Measurements from ENCODE around the gene MRC2. TPM values are rescaled to one million over a fixed set of nuclear protein-coding genes. Genes with fewer than 3 reads are reported as not detected.

The MRC2 gene
- total RNA-seq, 1 experiment from 2014 or later: 2.3 TPM

DNA sequence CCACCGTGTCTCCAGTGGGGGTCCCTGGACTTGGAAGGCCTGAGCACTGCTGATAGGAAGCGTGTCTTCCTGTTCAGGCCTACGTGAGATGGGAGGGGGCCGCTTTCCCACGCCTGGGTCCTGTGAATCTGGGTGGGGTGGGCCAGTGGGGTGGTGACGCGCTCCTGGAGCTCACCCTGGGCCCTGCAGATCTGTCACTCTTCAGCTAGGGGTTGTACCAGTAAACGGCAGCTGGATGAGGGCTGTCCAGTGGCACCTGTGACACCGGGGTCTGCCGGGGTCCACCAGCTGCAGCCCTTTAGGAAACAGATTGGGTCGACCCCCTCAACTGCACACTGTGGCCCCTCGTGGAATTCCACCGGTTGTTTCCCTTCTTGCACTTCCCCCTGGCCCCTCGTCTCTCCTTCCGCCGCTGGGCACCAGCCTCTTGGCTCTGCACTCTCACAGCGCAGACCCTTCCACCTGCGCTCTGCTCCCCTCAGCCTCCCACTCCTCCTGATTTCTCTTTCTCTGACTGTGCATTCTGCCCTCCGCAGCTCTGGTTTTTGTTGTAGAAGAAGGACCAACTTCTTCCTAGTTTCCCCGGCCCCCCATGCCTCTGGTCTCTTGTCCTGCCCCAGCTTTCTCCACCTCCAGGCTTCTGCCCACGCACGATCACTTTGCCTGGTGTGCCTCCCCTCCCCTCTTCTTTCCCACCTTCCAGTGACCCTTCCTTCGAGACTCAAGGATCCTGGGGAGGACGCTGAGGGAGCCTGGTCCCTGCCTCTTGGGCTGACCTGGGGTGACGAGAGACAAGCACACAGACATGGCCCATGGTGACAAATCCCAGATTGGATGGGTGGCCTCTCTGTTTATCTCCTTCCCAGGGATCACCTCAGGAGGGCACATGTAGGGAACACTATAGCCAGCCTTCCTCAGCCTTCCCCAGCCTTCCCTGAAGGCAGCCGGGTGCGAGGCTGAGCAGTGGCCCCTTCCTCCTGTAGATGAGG, 4.8 kb downstream of the MRC2 start:
- no TSS peak for BruUV-seq (replicated peaks)
- H3K4me3 Mint-ChIP-seq (ENCODE audit: low read depth, unreplicated experiment): no peak overlapping the region
- CTCF ChIA-PET: interaction anchor here (0.6 to 0.7 kb wide), 2 partner anchors 11 to 14 kb away, joined by 4 read pairs; no protein-coding TSS in a partner anchor
- H3K36me3 Mint-ChIP-seq (ENCODE audit: insufficient read depth, unreplicated experiment): peaks cover 9% of the 10 kb centered on the region
- H3K27ac Mint-ChIP-seq (ENCODE audit: unreplicated experiment): no peak overlapping the region
- TF ChIP-seq, protein P1, sequence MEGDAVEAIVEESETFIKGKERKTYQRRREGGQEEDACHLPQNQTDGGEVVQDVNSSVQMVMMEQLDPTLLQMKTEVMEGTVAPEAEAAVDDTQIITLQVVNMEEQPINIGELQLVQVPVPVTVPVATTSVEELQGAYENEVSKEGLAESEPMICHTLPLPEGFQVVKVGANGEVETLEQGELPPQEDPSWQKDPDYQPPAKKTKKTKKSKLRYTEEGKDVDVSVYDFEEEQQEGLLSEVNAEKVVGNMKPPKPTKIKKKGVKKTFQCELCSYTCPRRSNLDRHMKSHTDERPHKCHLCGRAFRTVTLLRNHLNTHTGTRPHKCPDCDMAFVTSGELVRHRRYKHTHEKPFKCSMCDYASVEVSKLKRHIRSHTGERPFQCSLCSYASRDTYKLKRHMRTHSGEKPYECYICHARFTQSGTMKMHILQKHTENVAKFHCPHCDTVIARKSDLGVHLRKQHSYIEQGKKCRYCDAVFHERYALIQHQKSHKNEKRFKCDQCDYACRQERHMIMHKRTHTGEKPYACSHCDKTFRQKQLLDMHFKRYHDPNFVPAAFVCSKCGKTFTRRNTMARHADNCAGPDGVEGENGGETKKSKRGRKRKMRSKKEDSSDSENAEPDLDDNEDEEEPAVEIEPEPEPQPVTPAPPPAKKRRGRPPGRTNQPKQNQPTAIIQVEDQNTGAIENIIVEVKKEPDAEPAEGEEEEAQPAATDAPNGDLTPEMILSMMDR (IDR thresholded peaks at IDR 0.05; ENCODE audit: unreplicated experiment): no peak
- no peak for DNase-seq
- intact Hi-C loops (cut with micrococcal nuclease; ENCODE audit: unreplicated experiment): no loop called here
- H3K9me3 Mint-ChIP-seq (ENCODE audit: low read depth, unreplicated experiment): no peaks in the 10 kb centered on the region
- peaks cover 17% of the 10 kb centered on the region for H3K27me3 Mint-ChIP-seq (ENCODE audit: unreplicated experiment)
- peaks cover 5% of the 10 kb centered on the region for H3K4me1 Mint-ChIP-seq (ENCODE audit: low read depth, unreplicated experiment)

DNA sequence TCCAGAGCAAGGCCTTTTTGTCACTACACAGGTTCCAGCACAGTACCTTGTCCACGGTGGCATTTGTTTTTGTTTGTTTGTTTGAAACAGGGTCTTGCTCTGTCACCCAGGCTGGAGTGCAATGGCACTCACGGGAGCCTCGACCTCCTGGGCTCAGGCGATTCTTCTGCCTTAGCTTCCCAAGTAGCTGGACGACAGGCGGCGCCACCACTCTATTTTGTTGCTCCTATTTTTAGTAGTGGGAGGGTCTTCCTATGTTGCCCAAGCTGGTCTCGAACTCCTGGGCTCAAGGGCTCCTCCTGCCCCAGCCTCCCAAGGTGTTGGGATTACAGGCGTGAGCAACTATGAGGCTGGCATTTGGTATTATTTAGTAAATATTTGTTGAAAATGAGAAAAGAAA, 10.3 kb downstream of the MRC2 start:
- Mint-ChIP-seq H3K27me3 (ENCODE audit: unreplicated experiment) (no peaks in the 10 kb centered on the region), H3K4me1 (ENCODE audit: low read depth, unreplicated experiment) (no peaks in the 10 kb centered on the region), H3K9me3 (ENCODE audit: low read depth, unreplicated experiment) (no peaks in the 10 kb centered on the region), H3K27ac (ENCODE audit: unreplicated experiment) (no peak overlapping the region), H3K36me3 (ENCODE audit: insufficient read depth, unreplicated experiment) (no peaks in the 10 kb centered on the region), H3K4me3 (ENCODE audit: low read depth, unreplicated experiment) (no peak overlapping the region)
- intact Hi-C loops (cut with micrococcal nuclease; ENCODE audit: unreplicated experiment): no loop called here
- TF ChIP-seq, protein P1 (IDR thresholded peaks at IDR 0.05; ENCODE audit: unreplicated experiment): no peak
- no peak for DNase-seq
- CTCF ChIA-PET: no interaction called here
- no TSS peak for BruUV-seq (replicated peaks)

- DNase-seq: no peak
- intact Hi-C loops (cut with micrococcal nuclease; ENCODE audit: unreplicated experiment): no loop called here
- Mint-ChIP-seq H3K4me3 (ENCODE audit: low read depth, unreplicated experiment) (no peak overlapping the region), H3K36me3 (ENCODE audit: insufficient read depth, unreplicated experiment) (no peaks in the 10 kb centered on the region), H3K4me1 (ENCODE audit: low read depth, unreplicated experiment) (no peaks in the 10 kb centered on the region), H3K9me3 (ENCODE audit: low read depth, unreplicated experiment) (no peaks in the 10 kb centered on the region), H3K27ac (ENCODE audit: unreplicated experiment) (no peak overlapping the region), H3K27me3 (ENCODE audit: unreplicated experiment) (no peaks in the 10 kb centered on the region)
- TF ChIP-seq, protein P1 (IDR thresholded peaks at IDR 0.05; ENCODE audit: unreplicated experiment): no peak
- CTCF ChIA-PET: no interaction called here
- BruUV-seq (replicated peaks): no TSS peak
Observed at GRCh38 chr17:62641153-62641552, 13.7 kb downstream of the MRC2 start.

DNA sequence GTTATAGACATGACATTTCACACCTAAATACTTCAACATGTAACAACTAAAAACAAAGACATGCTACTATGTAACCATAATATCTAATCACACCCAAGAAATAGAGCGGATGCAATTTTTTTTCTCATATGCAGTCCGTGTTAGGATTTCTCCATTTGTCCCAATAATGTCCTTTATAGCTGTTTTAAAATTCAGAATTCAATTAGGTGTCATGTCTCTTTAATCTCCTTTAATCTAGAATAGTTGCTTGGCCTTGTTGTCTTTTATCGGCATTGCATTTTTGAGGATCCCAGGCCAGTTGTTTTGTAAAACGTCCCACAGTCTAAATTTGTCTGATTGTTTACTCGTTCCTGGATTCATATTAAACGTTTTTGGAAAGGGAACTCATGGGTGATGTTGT, 14.5 kb downstream of the MRC2 start:
- no peaks in the 10 kb centered on the region for H3K4me1 Mint-ChIP-seq (ENCODE audit: low read depth, unreplicated experiment)
- CTCF ChIA-PET: no interaction called here
- no peak for DNase-seq
- no TSS peak for BruUV-seq (replicated peaks)
- no peaks in the 10 kb centered on the region for H3K9me3 Mint-ChIP-seq (ENCODE audit: low read depth, unreplicated experiment)
- no peaks in the 10 kb centered on the region for H3K36me3 Mint-ChIP-seq (ENCODE audit: insufficient read depth, unreplicated experiment)
- no peaks in the 10 kb centered on the region for H3K27me3 Mint-ChIP-seq (ENCODE audit: unreplicated experiment)
- H3K4me3 Mint-ChIP-seq (ENCODE audit: low read depth, unreplicated experiment): no peak overlapping the region
- H3K27ac Mint-ChIP-seq (ENCODE audit: unreplicated experiment): no peak overlapping the region
- intact Hi-C loops (cut with micrococcal nuclease; ENCODE audit: unreplicated experiment): no loop called here
- TF ChIP-seq, protein P1 (IDR thresholded peaks at IDR 0.05; ENCODE audit: unreplicated experiment): no peak

All from Calu3 (cell line).